Measurements from ENCODE around the gene GGCT. TPM values are rescaled to one million over a fixed set of nuclear protein-coding genes. Genes with fewer than 3 reads are reported as not detected.

The GGCT gene
- polyA plus RNA-seq, 2 of the 4 experiments (the other 2 are of a cell fraction): 69.7 to 79.6 TPM

DNA sequence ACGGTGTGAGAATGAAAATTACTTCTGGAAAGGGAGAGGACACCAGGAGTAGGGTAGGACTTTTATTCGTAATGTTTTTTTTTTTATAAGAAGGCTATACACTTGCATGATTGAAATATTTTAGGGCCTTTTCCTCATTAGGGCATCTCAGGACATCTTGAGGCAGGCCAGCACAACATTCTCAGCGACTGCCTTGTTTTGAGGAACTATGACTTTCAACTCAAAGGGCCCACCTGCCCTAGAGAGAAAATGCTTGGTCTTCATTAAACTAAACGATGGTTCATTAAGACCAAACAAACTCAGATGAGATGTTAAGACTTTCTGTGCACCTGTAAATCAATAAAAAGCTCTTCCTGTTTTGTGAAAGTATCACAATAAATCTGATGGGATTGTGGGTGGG is 37.4 kb downstream of the GGCT start:
- Histone ChIP-seq H3K4me1 (peaks cover 73% of the 10 kb centered on the region), H3K9me3 (no peaks in the 10 kb centered on the region), H3K4me2 (no peak overlapping the region), H3K4me3 (no peak overlapping the region), H3K27ac (no peak overlapping the region)
- FAIRE-seq (no peak), ATAC-seq (no peak), DNase-seq (ENCODE audit: low read depth in 1 of 2, low spot score in 1 of 2) (no peak)
- POLR2A ChIA-PET: no interaction called here
- TF ChIP-seq HOXB5 (CRISPR knock-in tag; IDR thresholded peaks at IDR 0.05): no peak
- no peak for TF ChIP-seq FOSB (CRISPR knock-in tag; IDR thresholded peaks at IDR 0.05)
- no peak for TF ChIP-seq ELK1 (IDR thresholded peaks at IDR 0.05; ENCODE audit: low read depth, low read length)
- no peak for TF ChIP-seq TP53 (CRISPR knock-in tag; IDR thresholded peaks at IDR 0.05)
- TF ChIP-seq PHF8 (IDR thresholded peaks at IDR 0.05; ENCODE audit: borderline replicate concordance, low read depth): no peak
- TF ChIP-seq, protein P1, sequence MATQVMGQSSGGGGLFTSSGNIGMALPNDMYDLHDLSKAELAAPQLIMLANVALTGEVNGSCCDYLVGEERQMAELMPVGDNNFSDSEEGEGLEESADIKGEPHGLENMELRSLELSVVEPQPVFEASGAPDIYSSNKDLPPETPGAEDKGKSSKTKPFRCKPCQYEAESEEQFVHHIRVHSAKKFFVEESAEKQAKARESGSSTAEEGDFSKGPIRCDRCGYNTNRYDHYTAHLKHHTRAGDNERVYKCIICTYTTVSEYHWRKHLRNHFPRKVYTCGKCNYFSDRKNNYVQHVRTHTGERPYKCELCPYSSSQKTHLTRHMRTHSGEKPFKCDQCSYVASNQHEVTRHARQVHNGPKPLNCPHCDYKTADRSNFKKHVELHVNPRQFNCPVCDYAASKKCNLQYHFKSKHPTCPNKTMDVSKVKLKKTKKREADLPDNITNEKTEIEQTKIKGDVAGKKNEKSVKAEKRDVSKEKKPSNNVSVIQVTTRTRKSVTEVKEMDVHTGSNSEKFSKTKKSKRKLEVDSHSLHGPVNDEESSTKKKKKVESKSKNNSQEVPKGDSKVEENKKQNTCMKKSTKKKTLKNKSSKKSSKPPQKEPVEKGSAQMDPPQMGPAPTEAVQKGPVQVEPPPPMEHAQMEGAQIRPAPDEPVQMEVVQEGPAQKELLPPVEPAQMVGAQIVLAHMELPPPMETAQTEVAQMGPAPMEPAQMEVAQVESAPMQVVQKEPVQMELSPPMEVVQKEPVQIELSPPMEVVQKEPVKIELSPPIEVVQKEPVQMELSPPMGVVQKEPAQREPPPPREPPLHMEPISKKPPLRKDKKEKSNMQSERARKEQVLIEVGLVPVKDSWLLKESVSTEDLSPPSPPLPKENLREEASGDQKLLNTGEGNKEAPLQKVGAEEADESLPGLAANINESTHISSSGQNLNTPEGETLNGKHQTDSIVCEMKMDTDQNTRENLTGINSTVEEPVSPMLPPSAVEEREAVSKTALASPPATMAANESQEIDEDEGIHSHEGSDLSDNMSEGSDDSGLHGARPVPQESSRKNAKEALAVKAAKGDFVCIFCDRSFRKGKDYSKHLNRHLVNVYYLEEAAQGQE (IDR thresholded peaks at IDR 0.05): no peak
- no peak for TF ChIP-seq POLR2AphosphoS2 (conservative IDR thresholded peaks at IDR 0.05; ENCODE audit: low read length)
- TF ChIP-seq HMGXB4 (CRISPR knock-in tag; IDR thresholded peaks at IDR 0.05; ENCODE audit: borderline replicate concordance): no peak
- TF ChIP-seq NR3C1 (IDR thresholded peaks at IDR 0.05): no peak
- no peak for TF ChIP-seq HOXA7 (CRISPR knock-in tag; IDR thresholded peaks at IDR 0.05)
- no peak for TF ChIP-seq KDM5A (IDR thresholded peaks at IDR 0.05)
- TF ChIP-seq EHF (CRISPR knock-in tag; IDR thresholded peaks at IDR 0.05): no peak
- TF ChIP-seq MAFK (IDR thresholded peaks at IDR 0.05; ENCODE audit: partially characterized antibody): no peak
- TF ChIP-seq HEYL (CRISPR knock-in tag; IDR thresholded peaks at IDR 0.05): no peak
- CTCF ChIA-PET: no interaction called here
- 96% methylated on average over 4 of the region's 4 CpGs for whole genome bisulfite sequencing (ENCODE audit: missing lambda C conversion rate)

GRCh38 chr7:30466266-30466665 is 38.4 kb downstream of the GGCT start:
- 86% methylated on average over 4 of the region's 4 CpGs for WGBS (ENCODE audit: missing lambda C conversion rate)
- no peak overlapping the region for H3K4me3 ChIP-seq
- H3K4me2 ChIP-seq: no peak overlapping the region; the same call in 2 of the 3 replicates
- TF ChIP-seq CHD2 (IDR thresholded peaks at IDR 0.05; ENCODE audit: low read length, partially characterized antibody) (no peak), TP53 (CRISPR knock-in tag; IDR thresholded peaks at IDR 0.05) (no peak), GATA3 (IDR thresholded peaks at IDR 0.05; ENCODE audit: borderline replicate concordance) (no peak), E2F6 (IDR thresholded peaks at IDR 0.05; ENCODE audit: borderline replicate concordance, low read depth) (no peak), BHLHE40 (IDR thresholded peaks at IDR 0.05; ENCODE audit: low read depth, low read length) (no peak), FOSB (CRISPR knock-in tag; IDR thresholded peaks at IDR 0.05) (no peak), HOXB13 (CRISPR knock-in tag; IDR thresholded peaks at IDR 0.05; ENCODE audit: low read depth) (no peak)
- TF ChIP-seq, protein P1 (IDR thresholded peaks at IDR 0.05): no peak
- TF ChIP-seq, protein P2, sequence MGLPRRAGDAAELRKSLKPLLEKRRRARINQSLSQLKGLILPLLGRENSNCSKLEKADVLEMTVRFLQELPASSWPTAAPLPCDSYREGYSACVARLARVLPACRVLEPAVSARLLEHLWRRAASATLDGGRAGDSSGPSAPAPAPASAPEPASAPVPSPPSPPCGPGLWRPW (IDR thresholded peaks at IDR 0.05): no peak
- H3K9me3 ChIP-seq: no peaks in the 10 kb centered on the region
- FAIRE-seq (no peak), DNase-seq (ENCODE audit: low read depth in 1 of 2, low spot score in 1 of 2) (no peak), ATAC-seq (no peak)
- peaks cover 66% of the 10 kb centered on the region for H3K4me1 ChIP-seq
- peak overlapping the region in 1 of 2 experiments; percentile 7; a peak in 3 of 6 replicates for H3K27ac ChIP-seq
- CTCF ChIA-PET: interaction anchor here (1.4 to 1.5 kb wide), 2 partner anchors 104 to 191 kb away, joined by 3 to 5 read pairs; no protein-coding TSS in a partner anchor
- POLR2A ChIA-PET: interaction anchor here (2.2 kb wide), 1 partner anchor 12 kb away, joined by 12 read pairs; the partner anchor contains the start of gene NOD1

Data from A549 (cell line).